ENCODE data around the gene SPIN4. TPM values are rescaled to one million over a fixed set of nuclear protein-coding genes. Genes with fewer than 3 reads are reported as not detected.
"Not testable (repeated sequence)": the region's sequence is repeated elsewhere in the genome, so short reads cannot be mapped to it uniquely, and the experiment has no call there.

Gene SPIN4
- polyA plus RNA-seq, 1 of the 3 experiments (the other 2 are of a cell fraction), result 2.6 TPM

DNA sequence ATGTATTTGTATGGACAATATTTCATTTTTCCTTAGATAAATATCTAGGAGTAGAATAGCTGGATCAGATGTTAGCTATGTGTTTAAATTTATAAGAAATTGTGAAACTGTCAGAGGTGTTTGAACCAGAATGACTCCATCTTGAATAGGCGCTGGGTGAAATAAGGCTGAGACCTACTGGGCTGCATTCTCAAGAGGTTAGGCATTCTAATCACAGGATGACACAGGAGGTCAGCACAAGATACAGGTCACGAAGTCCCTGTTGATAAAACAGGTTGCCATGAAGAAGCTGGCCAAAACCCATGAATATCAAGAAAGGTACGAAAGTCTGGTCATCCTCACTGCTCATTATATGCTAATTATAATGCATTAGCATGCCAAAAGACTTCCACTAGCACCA is 36.3 kb upstream of the SPIN4 start:
- Histone ChIP-seq H3K27me3 (ENCODE audit: insufficient read depth) (no peaks in the 10 kb centered on the region), H3K79me2 (ENCODE audit: insufficient read depth) (no peaks in the 10 kb centered on the region), H4K20me1 (ENCODE audit: insufficient read depth) (no peaks in the 10 kb centered on the region), H3K9ac (no peak overlapping the region), H3K4me3 (ENCODE audit: low read depth in 2 of 2, low read length in 1 of 2) (no peak overlapping the region), H3K9me2 (no peaks in the 10 kb centered on the region), H3K9me3 (no peaks in the 10 kb centered on the region), H3K4me1 (ENCODE audit: control insufficient read depth in 1 of 2, insufficient read depth in 2 of 2, low read depth in 1 of 2, low read length in 1 of 2) (no peaks in the 10 kb centered on the region), H3K27ac (ENCODE audit: low read depth in 2 of 2, low read length in 1 of 2) (no peak overlapping the region), H3K4me2 (no peak overlapping the region), H2AFZ (ENCODE audit: low read depth) (no peak overlapping the region), H3K36me3 (replicated peaks in 1 of 2; ENCODE audit: control insufficient read depth in 1 of 2, insufficient read depth in 2 of 2, low read length in 1 of 2) (no peaks in the 10 kb centered on the region), H3F3A (replicated peaks; ENCODE audit: insufficient read depth) (no peaks in the 10 kb centered on the region)
- no peak for TF ChIP-seq MAX (IDR thresholded peaks at IDR 0.05; ENCODE audit: low read depth)
- TF ChIP-seq, protein P1, sequence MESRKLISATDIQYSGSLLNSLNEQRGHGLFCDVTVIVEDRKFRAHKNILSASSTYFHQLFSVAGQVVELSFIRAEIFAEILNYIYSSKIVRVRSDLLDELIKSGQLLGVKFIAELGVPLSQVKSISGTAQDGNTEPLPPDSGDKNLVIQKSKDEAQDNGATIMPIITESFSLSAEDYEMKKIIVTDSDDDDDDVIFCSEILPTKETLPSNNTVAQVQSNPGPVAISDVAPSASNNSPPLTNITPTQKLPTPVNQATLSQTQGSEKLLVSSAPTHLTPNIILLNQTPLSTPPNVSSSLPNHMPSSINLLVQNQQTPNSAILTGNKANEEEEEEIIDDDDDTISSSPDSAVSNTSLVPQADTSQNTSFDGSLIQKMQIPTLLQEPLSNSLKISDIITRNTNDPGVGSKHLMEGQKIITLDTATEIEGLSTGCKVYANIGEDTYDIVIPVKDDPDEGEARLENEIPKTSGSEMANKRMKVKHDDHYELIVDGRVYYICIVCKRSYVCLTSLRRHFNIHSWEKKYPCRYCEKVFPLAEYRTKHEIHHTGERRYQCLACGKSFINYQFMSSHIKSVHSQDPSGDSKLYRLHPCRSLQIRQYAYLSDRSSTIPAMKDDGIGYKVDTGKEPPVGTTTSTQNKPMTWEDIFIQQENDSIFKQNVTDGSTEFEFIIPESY (IDR thresholded peaks at IDR 0.05; ENCODE audit: borderline replicate concordance, low read depth), result no peak
- TF ChIP-seq, protein P2, sequence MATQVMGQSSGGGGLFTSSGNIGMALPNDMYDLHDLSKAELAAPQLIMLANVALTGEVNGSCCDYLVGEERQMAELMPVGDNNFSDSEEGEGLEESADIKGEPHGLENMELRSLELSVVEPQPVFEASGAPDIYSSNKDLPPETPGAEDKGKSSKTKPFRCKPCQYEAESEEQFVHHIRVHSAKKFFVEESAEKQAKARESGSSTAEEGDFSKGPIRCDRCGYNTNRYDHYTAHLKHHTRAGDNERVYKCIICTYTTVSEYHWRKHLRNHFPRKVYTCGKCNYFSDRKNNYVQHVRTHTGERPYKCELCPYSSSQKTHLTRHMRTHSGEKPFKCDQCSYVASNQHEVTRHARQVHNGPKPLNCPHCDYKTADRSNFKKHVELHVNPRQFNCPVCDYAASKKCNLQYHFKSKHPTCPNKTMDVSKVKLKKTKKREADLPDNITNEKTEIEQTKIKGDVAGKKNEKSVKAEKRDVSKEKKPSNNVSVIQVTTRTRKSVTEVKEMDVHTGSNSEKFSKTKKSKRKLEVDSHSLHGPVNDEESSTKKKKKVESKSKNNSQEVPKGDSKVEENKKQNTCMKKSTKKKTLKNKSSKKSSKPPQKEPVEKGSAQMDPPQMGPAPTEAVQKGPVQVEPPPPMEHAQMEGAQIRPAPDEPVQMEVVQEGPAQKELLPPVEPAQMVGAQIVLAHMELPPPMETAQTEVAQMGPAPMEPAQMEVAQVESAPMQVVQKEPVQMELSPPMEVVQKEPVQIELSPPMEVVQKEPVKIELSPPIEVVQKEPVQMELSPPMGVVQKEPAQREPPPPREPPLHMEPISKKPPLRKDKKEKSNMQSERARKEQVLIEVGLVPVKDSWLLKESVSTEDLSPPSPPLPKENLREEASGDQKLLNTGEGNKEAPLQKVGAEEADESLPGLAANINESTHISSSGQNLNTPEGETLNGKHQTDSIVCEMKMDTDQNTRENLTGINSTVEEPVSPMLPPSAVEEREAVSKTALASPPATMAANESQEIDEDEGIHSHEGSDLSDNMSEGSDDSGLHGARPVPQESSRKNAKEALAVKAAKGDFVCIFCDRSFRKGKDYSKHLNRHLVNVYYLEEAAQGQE (IDR thresholded peaks at IDR 0.05; ENCODE audit: low read depth, low read length), result no peak
- TF ChIP-seq, protein P3, sequence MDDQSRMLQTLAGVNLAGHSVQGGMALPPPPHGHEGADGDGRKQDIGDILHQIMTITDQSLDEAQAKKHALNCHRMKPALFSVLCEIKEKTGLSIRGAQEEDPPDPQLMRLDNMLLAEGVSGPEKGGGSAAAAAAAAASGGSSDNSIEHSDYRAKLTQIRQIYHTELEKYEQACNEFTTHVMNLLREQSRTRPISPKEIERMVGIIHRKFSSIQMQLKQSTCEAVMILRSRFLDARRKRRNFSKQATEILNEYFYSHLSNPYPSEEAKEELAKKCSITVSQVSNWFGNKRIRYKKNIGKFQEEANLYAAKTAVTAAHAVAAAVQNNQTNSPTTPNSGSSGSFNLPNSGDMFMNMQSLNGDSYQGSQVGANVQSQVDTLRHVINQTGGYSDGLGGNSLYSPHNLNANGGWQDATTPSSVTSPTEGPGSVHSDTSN (IDR thresholded peaks at IDR 0.05), result no peak
- DNase-seq, result no peak
- ChIA-PET CTCF (no interaction called here), POLR2A (no interaction called here)
- WGBS (ENCODE audit: low lambda C conversion rate), result 8% methylated on average over 3 of the region's 3 CpGs

- H3K27me3 ChIP-seq (ENCODE audit: insufficient read depth); H3K4me2 ChIP-seq; CTCF ChIA-PET; H3K36me3 ChIP-seq (replicated peaks in 1 of 2; ENCODE audit: control insufficient read depth in 1 of 2, insufficient read depth in 2 of 2, low read length in 1 of 2); H3K79me2 ChIP-seq (ENCODE audit: insufficient read depth); H3K27ac ChIP-seq (ENCODE audit: low read depth in 2 of 2, low read length in 1 of 2); H4K20me1 ChIP-seq (ENCODE audit: insufficient read depth); H3K9me3 ChIP-seq; H3K9me2 ChIP-seq; DNase-seq; POLR2A ChIA-PET; H3K4me3 ChIP-seq (ENCODE audit: low read depth in 2 of 2, low read length in 1 of 2); H2AFZ ChIP-seq (ENCODE audit: low read depth); H3K4me1 ChIP-seq (ENCODE audit: control insufficient read depth in 1 of 2, insufficient read depth in 2 of 2, low read depth in 1 of 2, low read length in 1 of 2); H3F3A ChIP-seq (replicated peaks; ENCODE audit: insufficient read depth); H3K9ac ChIP-seq: not testable (repeated sequence)
Measured at GRCh38 chrX:63384263-63384662, 33.1 kb upstream of the SPIN4 start.

DNA sequence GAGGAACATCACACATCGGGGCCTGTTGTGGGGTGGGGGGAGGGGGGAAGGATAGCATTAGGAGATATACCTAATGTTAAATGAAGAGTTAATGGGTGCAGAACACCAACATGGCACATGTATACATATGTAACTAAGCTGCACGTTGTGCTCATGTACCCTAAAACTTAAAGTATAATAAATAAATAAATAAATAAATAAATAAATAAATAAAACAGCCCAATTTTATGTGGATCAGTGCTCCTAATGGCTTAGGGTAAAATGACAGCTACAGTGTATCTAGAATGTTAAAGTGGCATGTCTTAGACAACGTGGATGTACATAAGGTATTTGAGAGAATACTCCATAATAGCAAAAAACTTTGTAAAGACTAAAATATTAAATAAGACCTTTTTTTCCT is 21.9 kb upstream of the SPIN4 start:
- DNase-seq; H3F3A ChIP-seq (replicated peaks; ENCODE audit: insufficient read depth); H3K9ac ChIP-seq; H4K20me1 ChIP-seq (ENCODE audit: insufficient read depth); CTCF ChIA-PET; H3K4me3 ChIP-seq (ENCODE audit: low read depth in 2 of 2, low read length in 1 of 2); H3K27me3 ChIP-seq (ENCODE audit: insufficient read depth); H2AFZ ChIP-seq (ENCODE audit: low read depth); H3K9me2 ChIP-seq; H3K36me3 ChIP-seq (replicated peaks in 1 of 2; ENCODE audit: control insufficient read depth in 1 of 2, insufficient read depth in 2 of 2, low read length in 1 of 2); H3K79me2 ChIP-seq (ENCODE audit: insufficient read depth); POLR2A ChIA-PET; H3K4me2 ChIP-seq; H3K9me3 ChIP-seq; H3K27ac ChIP-seq (ENCODE audit: low read depth in 2 of 2, low read length in 1 of 2); H3K4me1 ChIP-seq (ENCODE audit: control insufficient read depth in 1 of 2, insufficient read depth in 2 of 2, low read depth in 1 of 2, low read length in 1 of 2): not testable (repeated sequence)
- whole genome bisulfite sequencing (ENCODE audit: low lambda C conversion rate), result 39% methylated on average over 3 of the region's 3 CpGs

DNA sequence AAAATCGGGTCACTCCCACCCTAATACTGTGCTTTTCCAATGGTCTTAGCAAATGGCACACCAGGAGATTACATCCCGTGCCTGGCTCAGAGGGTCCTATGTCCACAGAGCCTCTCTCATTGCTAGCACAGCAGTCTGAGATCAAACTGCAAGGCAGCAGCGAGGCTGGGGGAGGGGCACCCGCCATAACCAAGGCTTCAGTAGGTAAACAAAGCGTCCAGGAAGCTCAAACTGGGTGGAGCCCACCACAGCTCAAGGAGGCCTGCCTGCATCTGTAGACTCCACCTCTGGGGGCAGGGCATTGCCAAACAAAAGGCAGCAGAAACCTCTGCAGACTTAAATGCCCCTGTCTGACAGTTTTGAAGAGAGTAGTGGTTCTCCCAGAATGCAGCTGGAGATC is 16.6 kb upstream of the SPIN4 start:
- H3F3A ChIP-seq (replicated peaks; ENCODE audit: insufficient read depth); H3K36me3 ChIP-seq (replicated peaks in 1 of 2; ENCODE audit: control insufficient read depth in 1 of 2, insufficient read depth in 2 of 2, low read length in 1 of 2); H3K9me3 ChIP-seq; H3K9ac ChIP-seq; DNase-seq; H3K4me2 ChIP-seq; H4K20me1 ChIP-seq (ENCODE audit: insufficient read depth); H2AFZ ChIP-seq (ENCODE audit: low read depth); H3K4me3 ChIP-seq (ENCODE audit: low read depth in 2 of 2, low read length in 1 of 2); H3K27ac ChIP-seq (ENCODE audit: low read depth in 2 of 2, low read length in 1 of 2); H3K27me3 ChIP-seq (ENCODE audit: insufficient read depth); CTCF ChIA-PET; H3K9me2 ChIP-seq; POLR2A ChIA-PET; H3K79me2 ChIP-seq (ENCODE audit: insufficient read depth); H3K4me1 ChIP-seq (ENCODE audit: control insufficient read depth in 1 of 2, insufficient read depth in 2 of 2, low read depth in 1 of 2, low read length in 1 of 2): not testable (repeated sequence)
- 5% methylated on average over 4 of the region's 5 CpGs for WGBS (ENCODE audit: low lambda C conversion rate)

Data from SK-N-SH (cell line).